Cardiac septum (tissue), 1 donor: ENCODE measurements around the gene TRAPPC1. TPM values are rescaled to one million over a fixed set of nuclear protein-coding genes. Genes with fewer than 3 reads are reported as not detected.

Source experiments
- DNase-seq: peaks from one replicate; pipeline ENCODE4 v3.0.0-alpha.2; 2020; ENCODE audit warnings: low spot score
- intact Hi-C: fragments of 100-400 bp; cut with DNase I; formaldehyde crosslinking; loops from one replicate; pipeline ENCODE4 v1.14.0; 2022
- total RNA-seq: library from RNA; stranded (reverse); fragmentation: NEBNext Ultra II Directional; extraction: Animal tissue kit (Norgen Biotek cat#: 25700); gene quantifications from one replicate; pipeline ENCODE4 v1.2.1, GENCODE V29; 2021
- donor health status: DM: no; HTN: no; CAD: no.

TRAPPC1 gene
- total RNA-seq, 1 donor from 2014 or later: 114 TPM

DNA sequence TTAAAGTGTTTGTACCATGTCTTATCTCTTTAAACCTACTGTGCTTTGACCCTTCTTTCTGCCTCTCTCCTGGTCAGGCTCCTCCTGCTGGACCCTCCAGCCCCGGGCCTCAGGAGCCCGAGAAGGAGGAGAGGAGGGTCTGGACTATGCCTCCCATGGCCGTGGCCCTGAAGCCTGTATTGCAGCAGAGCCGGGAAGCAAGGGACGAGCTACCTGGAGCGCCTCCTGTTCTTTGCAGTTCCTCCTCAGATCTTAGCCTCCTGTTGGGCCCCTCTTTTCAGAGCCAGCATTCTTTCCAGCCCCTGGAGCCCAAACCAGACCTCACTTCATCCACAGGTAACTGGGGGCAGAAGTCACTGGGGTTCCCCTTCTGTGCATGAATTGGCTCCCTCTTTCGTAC, 13.9 kb upstream of the TRAPPC1 start:
- intact Hi-C loops: no loop called here
- DNase-seq: peak; percentile 19

DNA sequence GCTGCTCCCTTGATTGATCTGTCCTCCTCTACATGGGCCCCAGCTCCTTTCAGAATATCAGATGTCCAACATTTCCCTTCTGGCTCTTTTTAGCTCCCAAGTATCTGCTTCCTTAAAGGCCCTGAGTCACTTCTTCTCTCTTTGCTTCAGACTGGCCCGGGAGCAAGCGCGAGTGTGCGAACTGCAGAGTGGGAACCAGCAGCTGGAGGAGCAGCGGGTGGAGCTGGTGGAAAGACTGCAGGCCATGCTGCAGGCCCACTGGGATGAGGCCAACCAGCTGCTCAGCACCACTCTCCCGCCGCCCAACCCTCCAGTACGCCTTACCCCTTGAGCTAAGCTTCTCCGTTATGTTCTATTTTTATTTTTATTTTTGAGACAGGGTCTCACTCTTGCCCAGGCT, 12.6 kb upstream of the TRAPPC1 start:
- intact Hi-C loops: no loop called here
- DNase-seq: peak; percentile 49

- peak; percentile 24 for DNase-seq
- intact Hi-C loops: no loop called here
These were observed 11.5 kb upstream of the TRAPPC1 start for GRCh38 chr17:7943291-7943690.

DNA sequence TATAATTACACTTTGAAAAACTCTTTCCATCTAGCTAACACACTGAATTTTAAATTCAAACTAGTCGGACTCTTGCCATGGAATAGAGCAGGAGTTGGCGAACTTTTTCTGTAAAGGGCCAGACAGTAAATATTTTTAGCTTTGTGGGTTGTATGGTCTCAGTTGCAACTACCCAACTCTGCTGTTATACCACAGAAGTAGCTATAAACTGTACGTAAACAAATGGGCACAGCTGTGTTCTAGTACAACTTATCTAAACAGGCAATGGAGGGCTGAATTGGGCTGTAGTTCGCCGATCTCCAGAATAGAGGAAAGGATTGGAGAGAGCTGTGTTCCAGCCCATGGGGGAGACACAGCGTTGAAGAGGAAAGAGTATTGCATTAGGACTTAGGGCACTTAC, 9.0 kb upstream of the TRAPPC1 start:
- intact Hi-C loops: no loop called here
- no peak for DNase-seq

- intact Hi-C loops: no loop called here
- no peak for DNase-seq
These were observed 8.3 kb upstream of the TRAPPC1 start for GRCh38 chr17:7940034-7940433.

- DNase-seq: peak; percentile 4
- intact Hi-C loops: no loop called here
These were observed 4.1 kb upstream of the TRAPPC1 start for GRCh38 chr17:7935859-7936258.

- intact Hi-C loops: no loop called here
These were observed 1.2 kb upstream of the TRAPPC1 start for GRCh38 chr17:7932949-7933348.

DNA sequence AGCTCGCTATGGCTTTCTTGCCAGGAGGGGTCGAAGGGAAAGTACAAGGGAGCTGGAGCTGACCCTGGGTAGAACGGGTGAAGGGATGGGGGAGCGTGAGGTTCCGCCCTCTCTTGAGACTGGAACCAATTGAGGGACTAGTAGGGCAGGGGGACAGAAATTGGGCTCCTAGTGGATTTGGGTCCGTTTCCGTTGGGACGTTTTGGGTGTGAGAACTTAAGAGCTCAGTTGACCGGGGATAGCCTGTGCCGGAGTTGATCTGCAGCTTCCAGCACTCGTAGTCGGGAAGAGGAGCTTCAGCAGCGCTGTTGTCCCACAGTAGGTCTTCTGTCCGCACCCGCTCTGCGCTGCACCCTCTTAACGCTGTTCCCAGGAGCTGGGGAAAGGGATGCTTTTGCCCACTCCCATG, 741 bp upstream of the TRAPPC1 start:
- peak; percentile 74 for DNase-seq
- intact Hi-C loops: no loop called here

More at GRCh38 chr17:7932949-7933348, 1.2 kb upstream of the TRAPPC1 start:
- peak; percentile 62 for DNase-seq

DNA sequence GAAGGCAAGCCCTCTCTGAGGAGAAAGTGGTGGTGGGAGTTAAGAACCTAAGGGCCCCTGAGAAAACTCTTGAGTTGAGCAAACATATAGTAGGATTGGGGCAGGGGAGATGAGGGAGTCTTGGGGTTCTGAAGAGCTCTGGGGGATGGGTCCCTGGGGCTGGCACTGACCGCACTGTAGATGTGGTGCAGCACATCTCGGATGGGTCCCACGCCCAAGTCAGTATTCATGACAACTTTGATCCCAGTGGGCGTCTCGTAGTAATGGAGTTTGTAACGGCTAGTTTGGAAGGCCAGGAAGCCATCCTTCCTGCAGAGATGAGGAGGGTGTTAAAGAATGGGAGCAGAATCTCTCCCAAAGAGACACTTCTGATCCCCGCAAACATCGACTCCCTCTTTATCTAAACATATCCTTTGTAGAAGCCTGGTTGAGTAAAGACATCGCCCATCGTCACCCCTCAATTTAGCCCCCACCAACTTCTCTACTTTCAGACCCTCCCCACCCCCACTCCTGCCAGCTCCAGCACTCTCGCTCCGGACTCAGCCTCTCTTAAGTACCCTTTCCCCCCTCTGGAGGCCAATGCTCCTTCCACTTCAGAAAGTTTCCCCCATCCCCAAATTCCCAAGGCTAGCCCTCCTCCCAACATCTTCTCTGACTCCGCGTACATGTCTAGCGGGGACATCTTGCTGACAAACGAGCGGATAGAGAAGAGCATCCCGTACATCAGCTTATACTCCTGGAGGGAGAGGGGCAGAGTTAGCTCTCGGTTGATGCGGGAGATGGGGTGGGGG, 710 bp downstream of the TRAPPC1 start:
- peak; percentile 71 for DNase-seq
- intact Hi-C loops: loop anchor here (2.0 kb wide), 1 partner anchor 14 kb away; the partner anchor contains the start of gene RNF227

DNA sequence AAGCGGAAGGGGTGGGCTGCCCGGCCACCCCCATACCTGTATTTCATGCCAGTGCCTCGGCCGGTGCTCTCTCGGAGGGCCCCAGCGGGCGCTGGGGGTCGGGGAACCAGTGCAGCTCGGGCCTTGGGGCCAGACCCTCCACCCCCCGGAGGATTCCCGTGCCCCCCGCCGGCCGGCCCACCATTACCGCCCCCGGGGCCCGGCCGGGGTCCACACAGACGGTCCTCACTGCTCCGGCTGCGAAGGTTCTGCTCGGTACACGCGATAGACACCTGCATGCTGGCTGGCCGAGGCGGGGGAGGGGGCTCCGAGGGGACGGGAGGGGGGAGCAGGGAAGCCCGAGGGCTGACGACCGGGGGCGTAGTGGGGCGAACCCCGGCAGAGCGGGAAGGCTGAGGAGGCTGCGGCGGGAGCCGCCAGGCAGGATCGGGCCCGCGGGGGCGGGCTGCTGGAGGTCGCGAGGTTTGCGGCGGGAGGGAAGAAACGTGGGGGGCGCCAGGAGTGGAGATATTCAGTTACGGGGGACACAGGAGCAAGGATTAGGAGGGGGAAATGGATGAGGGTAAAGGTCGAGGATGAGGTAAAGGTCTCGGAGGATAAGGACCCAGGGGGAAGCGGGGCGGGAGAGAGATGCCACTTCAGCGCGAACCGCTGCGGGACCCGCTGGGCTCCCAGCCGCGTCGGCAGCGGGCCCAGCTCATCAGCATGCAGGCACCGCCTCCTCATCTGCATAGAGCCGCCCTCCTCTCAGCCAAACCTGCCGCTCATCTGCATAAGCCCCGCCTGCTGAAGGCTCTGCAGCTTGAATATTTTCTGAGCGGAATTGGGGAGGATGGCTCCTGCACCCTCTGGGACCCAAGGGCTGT, 2.4 kb downstream of the TRAPPC1 start, which contains the start of gene KCNAB3:
Gene KCNAB3 (minus strand): TSS at position 699 of the 866 bp plus-strand sequence. CDS start 421 bp downstream, at position 278.
- intact Hi-C loops: loop anchor here (2.0 kb wide), 1 partner anchor 13 kb away; the partner anchor contains the start of gene RNF227
- peak; percentile 75 for DNase-seq

DNA sequence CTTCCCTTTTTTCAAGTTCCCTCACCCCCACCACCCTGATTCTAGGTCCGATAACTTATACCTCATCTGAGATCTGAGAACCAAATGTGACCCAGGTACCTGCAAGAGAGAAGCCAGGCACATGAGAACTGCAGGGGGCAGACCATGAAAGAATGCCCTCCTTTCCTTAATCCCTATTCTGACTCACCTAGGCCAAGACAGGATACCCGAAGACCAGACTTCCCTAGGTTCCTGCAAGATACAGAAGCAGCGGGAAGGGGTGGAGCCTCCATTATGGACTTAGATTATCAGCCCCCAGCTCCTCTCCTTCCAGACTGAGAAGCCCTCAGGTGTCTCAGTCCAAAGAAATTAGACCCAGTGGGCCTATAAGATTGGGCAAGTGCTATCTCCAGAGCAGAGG, 4.2 kb downstream of the TRAPPC1 start:
- no peak for DNase-seq

DNA sequence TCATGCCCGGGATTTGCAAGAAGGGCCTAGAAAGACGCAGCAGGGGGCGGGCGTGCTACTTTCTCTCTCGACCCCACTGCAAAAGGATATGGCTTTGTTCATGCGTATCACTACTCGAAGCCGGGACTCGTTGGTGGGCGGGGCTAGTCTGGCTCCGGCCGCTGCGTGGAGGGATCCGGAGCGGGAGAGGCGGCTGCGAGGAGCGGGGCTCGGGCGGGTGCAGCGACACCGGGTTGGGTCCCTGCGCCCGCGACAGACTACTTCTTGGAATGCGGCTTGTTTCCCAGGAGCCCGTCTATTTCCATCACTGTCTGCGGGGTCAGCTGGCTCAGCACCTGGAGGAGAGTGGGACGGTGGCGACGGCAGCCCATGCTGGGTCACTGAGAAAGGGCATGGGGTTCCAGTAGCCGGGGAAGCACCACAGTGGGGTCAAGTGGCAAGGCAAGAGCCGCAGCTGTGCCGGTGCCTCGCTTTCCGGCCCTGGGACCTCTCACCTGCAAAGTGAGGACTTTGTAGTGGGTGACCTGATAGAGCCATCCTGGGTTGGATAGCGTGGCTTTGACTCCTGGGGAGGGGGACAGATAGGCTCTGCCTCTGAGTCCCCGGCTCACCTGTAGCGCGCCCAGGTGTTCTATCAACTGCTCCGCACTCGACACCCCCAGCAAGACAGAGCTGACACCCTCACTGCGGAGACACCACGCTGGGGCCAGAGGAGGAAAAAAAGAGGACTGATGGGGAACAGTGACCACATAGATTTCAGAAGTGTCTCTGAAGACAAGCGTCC, 8.7 kb downstream of the TRAPPC1 start:
- intact Hi-C loops: no loop called here
- peak; percentile 92 for DNase-seq

More for the DNA sequence above, 4.2 kb downstream of the TRAPPC1 start:
- intact Hi-C loops: no loop called here

- no peak for DNase-seq
- intact Hi-C loops: no loop called here
These were observed 9.4 kb downstream of the TRAPPC1 start for GRCh38 chr17:7922269-7922844.

DNA sequence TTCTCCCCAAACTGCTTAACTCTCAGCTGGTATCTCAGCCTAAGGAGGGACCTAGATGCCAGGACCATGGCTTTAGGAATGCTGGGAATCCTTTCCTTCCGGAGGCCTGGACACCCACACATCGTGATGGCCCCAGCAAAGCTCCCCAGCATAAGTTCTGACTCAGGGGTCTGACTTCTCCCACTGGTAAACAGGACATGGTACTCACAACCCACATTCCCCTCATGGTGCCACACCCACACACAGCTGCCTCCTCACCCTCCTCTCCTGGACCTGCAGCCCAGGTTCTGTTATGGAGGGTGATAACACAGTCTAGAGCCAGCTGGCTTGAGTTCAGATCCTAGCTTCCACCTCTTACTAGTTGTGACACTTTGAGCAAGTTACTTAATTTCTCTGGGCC, 14.9 kb downstream of the TRAPPC1 start:
- no peak for DNase-seq
- intact Hi-C loops: loop anchor here (1.0 to 2.0 kb wide), 2 partner anchors 14 to 29 kb away; partner anchors contain the start of genes CHD3 and TRAPPC1

- intact Hi-C loops: loop anchor here (1.0 to 2.0 kb wide), 2 partner anchors 14 to 28 kb away; partner anchors contain the start of genes CHD3 and TRAPPC1
- peak; percentile 76 for DNase-seq
These were observed 15.4 kb downstream of the TRAPPC1 start for GRCh38 chr17:7916385-7916682.

DNA sequence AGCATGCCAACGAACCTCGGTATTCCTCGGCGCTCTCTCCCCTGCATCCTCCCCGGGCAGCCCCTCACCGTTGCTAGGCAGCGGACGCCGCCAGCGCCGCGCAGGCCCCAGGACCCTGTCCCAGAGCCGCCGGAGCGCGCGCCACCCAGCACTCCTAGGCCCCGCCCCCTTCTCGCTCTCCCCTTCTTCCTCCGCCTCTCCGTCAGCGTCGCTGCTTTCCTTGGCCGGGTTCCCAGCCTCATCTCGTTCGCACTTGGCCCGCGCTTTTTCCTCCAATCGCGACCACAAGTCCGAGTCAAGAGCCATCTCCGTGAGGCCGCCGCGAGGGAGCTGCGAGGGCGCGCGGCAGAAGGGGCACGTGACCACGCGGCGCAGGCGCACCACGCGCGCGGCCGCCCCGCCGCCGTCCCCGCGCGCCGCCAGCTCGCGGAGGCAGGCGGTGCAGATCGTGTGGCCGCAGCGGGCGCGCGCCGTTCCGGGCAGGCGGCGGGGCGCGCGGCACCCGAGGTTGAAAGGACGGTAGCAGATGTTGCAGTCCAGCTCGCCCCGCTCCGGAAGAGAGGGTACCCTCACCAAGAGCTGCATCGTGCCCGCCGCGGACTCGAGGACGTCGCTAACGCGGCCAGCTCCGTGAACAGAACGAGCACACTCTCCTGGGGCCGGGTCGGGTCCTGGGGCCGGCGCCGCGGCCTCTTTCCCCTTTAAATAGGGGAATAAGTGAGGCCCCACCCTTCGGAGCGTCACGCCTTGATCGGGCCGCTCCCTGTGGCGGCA, 15.9 kb downstream of the TRAPPC1 start, which contains the start of gene RNF227:
Gene RNF227 (minus strand): TSS at position 679 of the 774 bp plus-strand sequence. CDS start 94 bp downstream, at position 585.
- DNase-seq: peak; percentile 94
- intact Hi-C loops: loop anchor here (1.0 to 2.0 kb wide), 3 partner anchors 15 to 125 kb away; partner anchors contain the start of genes CHD3 and TRAPPC1

DNA sequence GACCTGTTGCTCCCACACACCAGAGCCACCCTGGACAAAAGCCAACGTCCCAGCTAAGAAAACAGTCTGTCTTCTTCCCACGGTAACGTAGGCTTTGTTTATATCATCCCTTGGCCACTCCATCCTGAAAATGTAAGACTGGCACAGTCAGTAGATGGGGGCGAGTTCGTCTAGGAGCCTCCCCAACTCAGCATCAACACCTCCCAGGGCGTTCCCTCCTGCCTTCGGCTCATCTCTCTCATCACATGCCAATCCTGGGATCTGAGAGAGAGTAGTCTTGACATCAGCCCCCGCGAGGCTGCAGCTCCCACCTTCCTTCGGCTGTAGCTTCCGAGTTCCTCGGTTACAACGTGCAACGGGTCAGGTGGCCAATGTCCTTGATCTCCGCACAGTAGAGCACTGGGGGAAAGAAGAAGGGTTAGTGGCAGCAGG, 16.6 kb downstream of the TRAPPC1 start:
- DNase-seq: no peak
- intact Hi-C loops: loop anchor here (2.0 kb wide), 1 partner anchor 126 kb away; no protein-coding TSS in a partner anchor

DNA sequence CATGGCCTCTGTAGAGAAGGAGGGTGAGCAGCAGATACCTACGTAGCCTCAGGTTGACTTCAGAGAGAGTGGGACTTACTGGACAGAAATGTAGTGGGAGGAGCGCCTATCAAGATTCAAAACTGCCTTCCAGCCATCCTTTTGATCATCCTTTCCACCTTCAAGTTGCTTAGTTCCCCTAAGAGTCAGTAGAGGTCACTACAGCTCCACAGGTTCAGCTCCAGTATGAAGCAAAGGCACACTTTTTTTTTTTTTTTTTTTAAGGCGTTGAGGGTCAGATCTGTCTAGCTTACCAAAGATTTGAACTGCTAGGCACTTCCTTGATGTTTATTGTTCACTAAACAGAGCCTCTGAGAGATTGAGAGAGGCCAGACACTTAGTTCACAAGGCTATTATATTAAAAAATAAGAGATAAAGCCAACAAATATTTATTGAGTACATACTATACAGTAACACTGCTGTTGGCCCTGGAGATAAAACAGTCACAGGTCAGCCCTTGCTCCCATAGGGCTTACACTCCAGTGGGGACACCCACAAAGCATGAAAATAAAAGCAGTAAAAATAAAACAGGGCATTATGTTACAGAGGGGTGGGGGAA, 18.7 kb downstream of the TRAPPC1 start:
- DNase-seq: no peak
- intact Hi-C loops: loop anchor here (2.0 kb wide), 1 partner anchor 76 kb away; no protein-coding TSS in a partner anchor
